AG08395 (cell line): ENCODE measurements around the gene AREL1.
"Not testable (repeated sequence)": the region's sequence is repeated elsewhere in the genome, so short reads cannot be mapped to it uniquely, and the experiment has no call there.

Experiments
- DNase-seq: peaks from one replicate; pipeline ENCODE4 v3.0.0; 2012; ENCODE audit warnings: mixed read lengths, low spot score

The AREL1 gene

GRCh38 chr14:74712499-74713394, at the start of gene AREL1, which contains the start of gene FCF1:
TSS of gene AREL1 (minus strand) at chr14:74713080. CDS start at chr14:74685615, 27,465 bp downstream.
TSS of gene FCF1 (plus strand) at chr14:74713144. CDS start at chr14:74713198, 54 bp downstream.
- peak; percentile 95 for DNase-seq

- not testable (repeated sequence) for DNase-seq
These were observed 45.6 kb upstream of the AREL1 start for GRCh38 chr14:74758505-74758904.

- DNase-seq = no peak
These were observed 43.4 kb upstream of the AREL1 start for GRCh38 chr14:74756326-74756725.

- no peak for DNase-seq
These were observed 42.0 kb upstream of the AREL1 start for GRCh38 chr14:74754899-74755298.

GRCh38 chr14:74754157-74754556, 41.3 kb upstream of the AREL1 start:
- DNase-seq = no peak

GRCh38 chr14:74747237-74747636, 34.4 kb upstream of the AREL1 start:
- DNase-seq = no peak

- DNase-seq = no peak
These were observed 26.6 kb upstream of the AREL1 start for GRCh38 chr14:74739293-74740030.

- DNase-seq = no peak
These were observed 25.0 kb upstream of the AREL1 start for GRCh38 chr14:74737753-74738325.

- DNase-seq = no peak
These were observed 22.2 kb upstream of the AREL1 start for GRCh38 chr14:74735125-74735524.

GRCh38 chr14:74733221-74733620, 20.3 kb upstream of the AREL1 start:
- no peak for DNase-seq

GRCh38 chr14:74732387-74732786, 19.5 kb upstream of the AREL1 start:
- no peak for DNase-seq

GRCh38 chr14:74723134-74723533, 10.3 kb upstream of the AREL1 start:
- no peak for DNase-seq

GRCh38 chr14:74720526-74720925, 7.6 kb upstream of the AREL1 start:
- no peak for DNase-seq

- DNase-seq = no peak
These were observed 485 bp upstream of the AREL1 start for GRCh38 chr14:74713395-74713735.

GRCh38 chr14:74711651-74712050, 1.2 kb downstream of the AREL1 start:
- no peak for DNase-seq

GRCh38 chr14:74710480-74710879, 2.4 kb downstream of the AREL1 start:
- no peak for DNase-seq

- DNase-seq = no peak
These were observed 7.0 kb downstream of the AREL1 start for GRCh38 chr14:74705613-74706500.

- DNase-seq = no peak
These were observed 8.2 kb downstream of the AREL1 start for GRCh38 chr14:74704656-74705055.

GRCh38 chr14:74703043-74703442, 9.8 kb downstream of the AREL1 start:
- DNase-seq = no peak

- no peak for DNase-seq
These were observed 10.6 kb downstream of the AREL1 start for GRCh38 chr14:74702293-74702692.

GRCh38 chr14:74698465-74698864, 14.4 kb downstream of the AREL1 start:
- no peak for DNase-seq

GRCh38 chr14:74697976-74698375, 14.9 kb downstream of the AREL1 start:
- DNase-seq = no peak
